Heart right ventricle (tissue), 16 donors: ENCODE results near the gene TUT7. TPM values are rescaled to one million over a fixed set of nuclear protein-coding genes. Genes with fewer than 3 reads are reported as not detected.

ENCODE experiments used
- ATAC-seq, 8 donors: fragments of 200-7000 bp; cut with Tn5 transposase; one replicate each; pipeline ENCODE4 v1.9.1; 2020; ENCODE audit warnings: mild to moderate bottlenecking in 8 of 8, moderate library complexity in 8 of 8, moderate number of reproducible peaks in 1 of 8
- DNase-seq, 2 donors: peaks; one replicate each; pipeline ENCODE4 v3.0.0-alpha.2; 2020
- H3K27ac ChIP-seq, 10 donors: fragments of 200-600 bp; sonication (generic) in 2 of 10; one replicate each; pipeline versions ENCODE4 v1.5.0 to v1.8.0; 2020 to 2022; ENCODE audit warnings: mild to moderate bottlenecking in 3 of 10
- H3K27me3 ChIP-seq, 7 donors: fragments of 200-600 bp; one replicate each; pipeline ENCODE4 v1.8.0; 2021 to 2022; ENCODE audit warnings: mild to moderate bottlenecking in 2 of 7
- H3K36me3 ChIP-seq, 9 donors: fragments of 200-600 bp; sonication (generic) in 1 of 9; one replicate each; pipeline versions ENCODE4 v1.5.0 to v1.8.0; 2020 to 2022; ENCODE audit warnings: mild to moderate bottlenecking in 2 of 9
- H3K4me1 ChIP-seq, 9 donors: fragments of 200-600 bp; sonication (generic) in 1 of 9; one replicate each; pipeline versions ENCODE4 v1.5.0 to v1.8.0; 2020 to 2022; ENCODE audit warnings: mild to moderate bottlenecking in 4 of 9
- H3K4me3 ChIP-seq, 10 donors: fragments of 200-600 bp; sonication (generic) in 2 of 10; one replicate each; pipeline versions ENCODE4 v1.5.0 to v1.8.0; 2020 to 2022; ENCODE audit warnings: mild to moderate bottlenecking in 7 of 10, moderate library complexity in 2 of 10
- H3K9me3 ChIP-seq, 11 donors: fragments of 200-600 bp in 10 of 11; sonication (generic) in 2 of 11; one replicate each; pipeline versions ENCODE4 v1.5.0 to v1.8.0; 2013 to 2022; ENCODE audit warnings: mild to moderate bottlenecking in 2 of 11, control low read depth in 1 of 11, moderate library complexity in 1 of 11
- WGBS, 2 donors: extraction: QIAGEN DNeasy Blood & Tissue Kit; methylation state at CpG; one replicate each; pipeline ENCODE4 v1.1.7; 2013; ENCODE audit warnings: inconsistent platforms in 1 of 2; 5-methylcytosine and 5-hydroxymethylcytosine counted together
- intact Hi-C, 10 donors: fragments of 100-400 bp; cut with DNase I; formaldehyde crosslinking; loops; one replicate each; pipeline versions ENCODE4 v1.11.1 to v1.14.2; 2022
- polyA plus RNA-seq, 2 donors: library from polyadenylated mRNA; stranded (reverse); fragments of 200-250 nt; gene quantifications; one replicate each; pipeline ENCODE4 v1.2.3, GENCODE V29; 2013
- total RNA-seq, 10 donors: library from RNA; stranded (reverse); fragmentation: NEBNext Ultra II Directional in 3 of 10; extraction: Animal tissue kit (Norgen Biotek cat#: 25700) in 3 of 10; gene quantifications; one replicate each; pipeline versions ENCODE4 v1.2.1 to v1.2.4, GENCODE V29; 2021 to 2023
- TF ChIP-seq, protein P1 (sequence below), 9 donors: fragments of 200-600 bp; sonication (generic) in 2 of 9; IDR thresholded peaks; one replicate each; pipeline versions ENCODE4 v1.5.0 to v1.8.0; 2021 to 2022; ENCODE audit warnings: antibody characterized with exemption in 9 of 9, mild to moderate bottlenecking in 5 of 9, moderate library complexity in 1 of 9
- donor health status: Arrhythmogenic right ventricular cardiomyopathy.
- donor health status: ischemic (EF 13 %, LVEDD 7.1; RV severe dilation, severe dysfunction).
- donor health status: healthy with polysubstance abuse.
- donor health status: DM: no; HTN: yes; CAD: no.
- donor health status: DM: no; HTN: no; CAD: no.
- donor health status: ischemic (EF 25% LVEDD 6.9; RV normal size, moderate dysfunction).
- donor health status: ischemic (EF 25% LVEDD 5.7; RV mildly dilated, moderate dysfunction).
- donor health status: healthy.
- donor health status: DM: yes; HTN: yes; CAD: no.
- donor health status: Ischemic cardiomyopathy.
- donor health status: ischemic (EF 35%, LVEDD 5.7; RV mildly dilated, moderate dysfunction).
- donor health status: nonischemic (EF 11% LVEDD 7.7; RV severe dilation, severe dysfunction).
- donor health status: DM: yes; HTN: yes; CAD: no.
- donor health status: PGD.
- donor health status: ischemic (EF 29% LVEDD 5.4; RV normal size, mild dysfunction).
- donor health status: nonischemic (EF 23%, LVEDD 6.1; RV moderate dilation, normal function).

Gene TUT7
- total and polyA plus RNA-seq, 12 donors: 6.0 to 16.7 (median 14.2) TPM

DNA sequence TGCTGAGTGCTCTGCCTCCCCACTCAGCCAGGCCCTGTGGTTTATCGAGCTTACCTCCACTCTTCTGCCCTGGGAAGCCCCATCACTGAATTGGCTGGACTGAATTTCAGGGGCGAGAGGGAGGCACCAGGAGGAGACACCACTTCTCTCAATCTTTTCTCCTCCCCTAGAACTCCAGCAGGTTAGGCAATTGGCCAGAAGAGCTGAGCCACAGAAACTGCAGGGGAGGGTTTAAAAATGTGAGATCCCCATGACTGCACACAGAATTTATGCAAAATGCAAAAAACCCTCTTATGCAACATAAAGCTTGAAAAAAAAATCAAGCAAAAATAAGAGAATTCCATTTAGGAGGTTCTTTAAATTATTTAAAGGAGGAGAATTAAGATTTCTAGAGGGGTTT, 29.9 kb downstream of the TUT7 start:
- no peaks in the 10 kb centered on the region for H3K9me3 ChIP-seq
- intact Hi-C loops: no loop called here
- H3K4me1 ChIP-seq: no peaks in the 10 kb centered on the region
- DNase-seq (no peak), ATAC-seq (no peak)
- 88 to 93% methylated on average over 2 of the region's 2 CpGs for WGBS, 2 donors
- TF ChIP-seq, protein P1, sequence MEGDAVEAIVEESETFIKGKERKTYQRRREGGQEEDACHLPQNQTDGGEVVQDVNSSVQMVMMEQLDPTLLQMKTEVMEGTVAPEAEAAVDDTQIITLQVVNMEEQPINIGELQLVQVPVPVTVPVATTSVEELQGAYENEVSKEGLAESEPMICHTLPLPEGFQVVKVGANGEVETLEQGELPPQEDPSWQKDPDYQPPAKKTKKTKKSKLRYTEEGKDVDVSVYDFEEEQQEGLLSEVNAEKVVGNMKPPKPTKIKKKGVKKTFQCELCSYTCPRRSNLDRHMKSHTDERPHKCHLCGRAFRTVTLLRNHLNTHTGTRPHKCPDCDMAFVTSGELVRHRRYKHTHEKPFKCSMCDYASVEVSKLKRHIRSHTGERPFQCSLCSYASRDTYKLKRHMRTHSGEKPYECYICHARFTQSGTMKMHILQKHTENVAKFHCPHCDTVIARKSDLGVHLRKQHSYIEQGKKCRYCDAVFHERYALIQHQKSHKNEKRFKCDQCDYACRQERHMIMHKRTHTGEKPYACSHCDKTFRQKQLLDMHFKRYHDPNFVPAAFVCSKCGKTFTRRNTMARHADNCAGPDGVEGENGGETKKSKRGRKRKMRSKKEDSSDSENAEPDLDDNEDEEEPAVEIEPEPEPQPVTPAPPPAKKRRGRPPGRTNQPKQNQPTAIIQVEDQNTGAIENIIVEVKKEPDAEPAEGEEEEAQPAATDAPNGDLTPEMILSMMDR (IDR thresholded peaks at IDR 0.05): no peak
- no peaks in the 10 kb centered on the region for H3K27me3 ChIP-seq
- no peak overlapping the region for H3K27ac ChIP-seq
- H3K4me3 ChIP-seq: no peak overlapping the region
- peaks cover 0 to 100% (median 86%) of the 10 kb centered on the region in 9 donors for H3K36me3 ChIP-seq

DNA sequence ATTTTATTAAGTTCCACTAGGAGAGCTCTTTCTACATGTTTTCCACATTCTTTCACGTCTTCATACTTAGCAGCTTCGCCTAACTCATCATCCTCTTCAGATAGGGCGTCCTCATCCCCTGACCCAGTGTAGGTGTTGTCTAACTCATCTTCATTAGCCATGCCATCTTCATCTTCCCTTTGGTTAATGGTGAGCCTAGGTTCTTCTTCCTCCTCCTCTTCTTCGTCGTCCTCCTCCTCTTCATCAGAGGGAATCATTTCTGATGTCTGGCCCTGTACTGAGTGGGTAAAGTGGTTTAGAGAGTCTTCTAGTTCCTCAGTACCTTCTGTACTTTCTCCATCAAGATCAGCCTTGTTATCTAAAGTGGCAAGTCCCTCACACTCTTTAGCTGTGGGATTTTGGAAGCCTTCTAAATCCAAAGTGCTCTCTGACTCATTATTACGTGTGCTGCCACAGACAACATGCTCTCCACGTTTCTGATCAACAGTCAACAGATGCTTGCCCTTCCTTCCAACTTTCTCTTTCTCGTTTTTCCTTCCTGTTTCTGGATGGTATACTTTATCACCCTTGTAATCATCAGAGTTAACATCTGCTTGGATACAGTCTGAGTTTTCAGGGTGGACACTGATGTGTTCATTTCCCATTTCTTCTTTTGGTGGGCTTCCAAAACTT, 31.1 kb downstream of the TUT7 start:
- WGBS, 2 donors: 79% methylated on average over 8 of the region's 8 CpGs
- Histone ChIP-seq H3K27ac (no peak overlapping the region), H3K36me3 (peaks cover 0 to 100% (median 91%) of the 10 kb centered on the region in 9 donors), H3K4me3 (no peak overlapping the region), H3K4me1 (no peaks in the 10 kb centered on the region), H3K27me3 (no peaks in the 10 kb centered on the region), H3K9me3 (no peaks in the 10 kb centered on the region)
- intact Hi-C loops: no loop called here
- no peak for DNase-seq
- no peak for ATAC-seq
- TF ChIP-seq, protein P1 (IDR thresholded peaks at IDR 0.05): no peak

DNA sequence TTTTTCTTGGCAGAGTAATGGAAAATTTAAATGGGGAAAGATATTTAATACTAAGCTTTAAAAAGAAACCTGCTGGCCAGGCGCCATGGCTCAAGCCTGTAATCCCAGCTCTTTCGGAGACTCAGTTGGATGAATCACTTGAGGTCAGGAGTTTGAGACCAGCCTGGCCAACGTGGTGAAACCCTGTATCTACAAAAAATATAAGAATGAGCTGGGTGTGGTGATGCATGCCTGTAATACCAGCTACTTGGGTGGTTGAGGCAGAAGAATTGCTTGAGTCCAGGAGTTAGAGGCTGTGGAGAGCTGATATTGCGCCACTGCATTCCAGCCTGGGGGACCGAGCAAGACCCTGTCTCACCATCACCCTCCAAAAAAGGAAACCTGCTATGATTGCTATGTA, 32.8 kb downstream of the TUT7 start:
- Histone ChIP-seq H3K36me3 (peaks cover 0 to 100% (median 89%) of the 10 kb centered on the region in 9 donors), H3K27ac (no peak overlapping the region), H3K27me3 (no peaks in the 10 kb centered on the region), H3K4me1 (no peaks in the 10 kb centered on the region), H3K9me3 (no peaks in the 10 kb centered on the region), H3K4me3 (no peak overlapping the region)
- TF ChIP-seq, protein P1 (IDR thresholded peaks at IDR 0.05): no peak
- WGBS, 2 donors: 84 to 93% methylated on average over 5 of the region's 5 CpGs
- DNase-seq (no peak), ATAC-seq (no peak)
- intact Hi-C loops: no loop called here

DNA sequence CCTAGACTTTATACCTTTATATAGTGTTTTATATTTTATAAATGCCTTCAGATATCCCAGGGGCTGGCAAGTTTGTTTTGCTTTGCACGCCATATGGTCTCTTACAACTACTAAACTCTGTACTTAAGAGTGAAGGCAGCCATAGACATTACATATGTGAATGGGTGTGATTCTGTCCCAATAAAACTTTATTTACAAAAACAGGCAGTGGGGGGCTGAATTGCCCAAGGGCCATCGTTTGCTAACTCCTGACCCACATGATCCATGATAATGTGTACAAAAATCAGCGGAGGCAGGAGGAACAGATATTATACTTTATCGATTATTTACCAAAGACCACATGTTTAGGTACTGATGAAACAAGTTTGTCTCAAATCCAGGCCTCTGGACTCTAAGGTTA, 36.0 kb downstream of the TUT7 start:
- Histone ChIP-seq H3K9me3 (no peaks in the 10 kb centered on the region), H3K27me3 (no peaks in the 10 kb centered on the region), H3K36me3 (peaks cover 0 to 100% (median 79%) of the 10 kb centered on the region in 9 donors), H3K4me3 (no peak overlapping the region), H3K27ac (no peak overlapping the region), H3K4me1 (no peaks in the 10 kb centered on the region)
- no peak for DNase-seq
- no peak for ATAC-seq
- TF ChIP-seq, protein P1 (IDR thresholded peaks at IDR 0.05): no peak
- WGBS, 2 donors: 98 to 99% methylated on average over 4 of the region's 4 CpGs
- intact Hi-C loops: no loop called here
